GOT3 (cell line): ENCODE data around the gene TUBGCP6.
"Not testable (repeated sequence)": the region's sequence is repeated elsewhere in the genome, so short reads cannot be mapped to it uniquely, and the experiment has no call there.

ENCODE experiments used
- DNase-seq: peaks from one replicate; lab custom pipeline; 2025; ENCODE audit warnings: mixed read lengths; lab: John Stamatoyannopoulos, UW

Gene TUBGCP6

GRCh38 chr22:50280022-50280707, 35.3 kb upstream of the TUBGCP6 start:
- no peak for DNase-seq

- DNase-seq, result no peak
Measured at GRCh38 chr22:50278956-50279619, 34.3 kb upstream of the TUBGCP6 start.

GRCh38 chr22:50278461-50278860, 33.6 kb upstream of the TUBGCP6 start:
- DNase-seq, result no peak

- DNase-seq, result no peak
Measured at GRCh38 chr22:50277761-50278160, 32.9 kb upstream of the TUBGCP6 start.

- no peak for DNase-seq
Measured at GRCh38 chr22:50276143-50276542, 31.3 kb upstream of the TUBGCP6 start.

- DNase-seq, result no peak
Measured at GRCh38 chr22:50275181-50276055, 30.6 kb upstream of the TUBGCP6 start.

- no peak for DNase-seq
Measured at GRCh38 chr22:50274771-50275170, 29.9 kb upstream of the TUBGCP6 start.

GRCh38 chr22:50274311-50274710, 29.5 kb upstream of the TUBGCP6 start:
- no peak for DNase-seq

GRCh38 chr22:50273781-50274180, 29.0 kb upstream of the TUBGCP6 start:
- DNase-seq, result not testable (repeated sequence)

- not testable (repeated sequence) for DNase-seq
Measured at GRCh38 chr22:50273352-50273751, 28.5 kb upstream of the TUBGCP6 start.

- no peak for DNase-seq
Measured at GRCh38 chr22:50272044-50272802, 27.4 kb upstream of the TUBGCP6 start.

GRCh38 chr22:50271519-50271970, 26.7 kb upstream of the TUBGCP6 start:
- DNase-seq, result no peak

- peak; percentile 21 for DNase-seq
Measured at GRCh38 chr22:50270666-50271394, 26.0 kb upstream of the TUBGCP6 start.

- no peak for DNase-seq
Measured at GRCh38 chr22:50269970-50270665, 25.3 kb upstream of the TUBGCP6 start, which contains the start of gene MAPK11. MAPK11 (minus strand) TSS chr22:50270380; CDS start chr22:50270292, 88 bp downstream.

GRCh38 chr22:50269573-50269969, 24.7 kb upstream of the TUBGCP6 start:
- DNase-seq, result no peak

GRCh38 chr22:50268655-50269113, 23.9 kb upstream of the TUBGCP6 start:
- DNase-seq, result no peak

- DNase-seq, result no peak
Measured at GRCh38 chr22:50267591-50268390, 23.0 kb upstream of the TUBGCP6 start.

- no peak for DNase-seq
Measured at GRCh38 chr22:50266994-50267393, 22.2 kb upstream of the TUBGCP6 start.

- no peak for DNase-seq
Measured at GRCh38 chr22:50264946-50265669, 20.3 kb upstream of the TUBGCP6 start.
